Spinal cord (tissue), 10 donors: Measurements from ENCODE around the gene HTT-AS. TPM values are rescaled to one million over a fixed set of nuclear protein-coding genes. Genes with fewer than 3 reads are reported as not detected.

Experiments used
- DNase-seq, 6 donors: peaks; one replicate each; pipeline versions ENCODE4 v3.0.0 to v3.0.0-alpha.2; 2013 to 2015; ENCODE audit warnings: low spot score in 6 of 6, low read depth in 4 of 6
- H3K27ac ChIP-seq: one replicate; pipeline ENCODE4 v1.5.1; 2013; ENCODE audit warnings: low read depth, low read length, control low read depth
- H3K27me3 ChIP-seq: one replicate; pipeline ENCODE4 v1.6.1; 2013; ENCODE audit warnings: low read length; ENCODE audit not compliant: control insufficient read depth, insufficient read depth
- H3K36me3 ChIP-seq: one replicate; pipeline ENCODE4 v1.6.1; 2013; ENCODE audit warnings: low read length; ENCODE audit not compliant: control insufficient read depth, insufficient read depth
- H3K4me1 ChIP-seq: one replicate; pipeline ENCODE4 v1.6.1; 2013; ENCODE audit warnings: low read length; ENCODE audit not compliant: control insufficient read depth, insufficient read depth
- H3K4me3 ChIP-seq: one replicate; pipeline ENCODE4 v1.5.1; 2013; ENCODE audit warnings: low read depth, low read length, control low read depth
- H3K9me3 ChIP-seq: one replicate; pipeline ENCODE4 v1.6.1; 2013; ENCODE audit warnings: low read length; ENCODE audit not compliant: control insufficient read depth, insufficient read depth
- WGBS: methylation state at CpG from one replicate; pipeline ENCODE4 v1.1.5; 2013; ENCODE audit warnings: missing lambda C conversion rate; ENCODE audit not compliant: insufficient coverage; 5-methylcytosine and 5-hydroxymethylcytosine counted together
- long read RNA-seq, 4 donors: transcript quantifications; one replicate each; lab custom pipeline, GENCODE V29; 2026
- polyA plus RNA-seq, 2 donors: library from polyadenylated mRNA; unstranded; fragments of 120-200 nt; gene quantifications; one replicate each; pipeline ENCODE4 v1.2.1, GENCODE V29; 2013; ENCODE audit not compliant: insufficient read length in 2 of 2
- total RNA-seq, 2 donors: library from RNA; depleted of rRNA in 1 of 2; stranded (reverse); fragments of 120-200 nt in 1 of 2; fragments of >200 nt in 1 of 2; gene quantifications; one replicate each; pipeline versions ENCODE4 v1.2.3 to v1.2.4, GENCODE V29; 2013 to 2014
- donor health status: healthy.

The HTT-AS gene
- total RNA-seq (not detected), polyA plus RNA-seq (under 1 TPM in 1 of 2 donors, not detected in 1; 0.60 TPM)
- long read RNA-seq, donor 1, result 0 reads
- long read RNA-seq, donor 2, result 0 reads
- long read RNA-seq, donor 3, result 0 reads
- long read RNA-seq, donor 4, result 0 reads

GRCh38 chr4:3074078-3074845 lies at the start of gene HTT-AS, which contains the start of gene HTT:
TSS of gene HTT-AS (minus strand) at chr4:3074538.
TSS of gene HTT (plus strand) at chr4:3074681. CDS start at chr4:3074826, 145 bp downstream.
- peak; percentile 92 to 99 (median 96) for DNase-seq
- H3K4me1 ChIP-seq, result peaks cover 14% of the 10 kb centered on the region
- H3K4me3 ChIP-seq, result peak within 1 kb of the TSS; percentile 83
- WGBS, result under 1% methylated on average over 56 of the region's 81 CpGs
- H3K36me3 ChIP-seq, result no peaks in the 10 kb centered on the region
- H3K27me3 ChIP-seq, result no peaks in the 10 kb centered on the region
- peak within 1 kb of the TSS; percentile 96 for H3K27ac ChIP-seq
- no peaks in the 10 kb centered on the region for H3K9me3 ChIP-seq

GRCh38 chr4:3123181-3123671 lies 48.9 kb upstream of the HTT-AS start:
- Histone ChIP-seq H3K27ac (no peak overlapping the region), H3K9me3 (no peaks in the 10 kb centered on the region), H3K4me3 (no peak overlapping the region), H3K36me3 (peaks cover 39% of the 10 kb centered on the region), H3K27me3 (no peaks in the 10 kb centered on the region), H3K4me1 (peaks cover 3% of the 10 kb centered on the region)
- no peak for DNase-seq
- WGBS, result 50% methylated on average over 1 of the region's 3 CpGs

DNA sequence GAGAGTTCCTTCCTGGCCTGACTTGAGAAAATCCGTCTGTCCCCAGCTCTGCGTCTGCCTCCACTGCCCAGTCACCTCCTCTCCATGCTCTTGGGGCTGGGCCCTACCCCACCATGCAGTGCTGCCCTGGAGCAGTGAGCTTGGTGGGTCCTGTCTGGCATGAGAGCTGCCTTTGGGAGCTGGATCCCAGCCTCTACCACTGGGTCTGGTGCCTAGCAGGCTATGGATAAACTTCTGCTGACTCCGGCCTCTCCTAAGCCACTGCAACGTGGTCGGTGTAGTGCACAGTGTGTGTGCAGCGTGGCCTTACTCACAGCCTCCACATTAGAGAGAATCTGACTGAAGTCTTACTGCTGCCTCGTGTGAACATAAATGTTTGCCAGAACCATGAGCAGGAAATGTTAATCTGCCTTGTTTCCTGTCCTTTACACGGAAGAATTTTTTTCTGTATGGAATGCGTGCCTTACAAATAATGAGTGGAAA lies 47.8 kb upstream of the HTT-AS start:
- Histone ChIP-seq H3K27ac (no peak overlapping the region), H3K9me3 (no peaks in the 10 kb centered on the region), H3K4me3 (no peak overlapping the region), H3K4me1 (peaks cover 3% of the 10 kb centered on the region), H3K36me3 (peaks cover 31% of the 10 kb centered on the region), H3K27me3 (no peaks in the 10 kb centered on the region)
- DNase-seq, result no peak
- WGBS, result 91% methylated on average over 5 of the region's 9 CpGs

GRCh38 chr4:3121596-3121995 lies 47.3 kb upstream of the HTT-AS start:
- no peak overlapping the region for H3K4me3 ChIP-seq
- DNase-seq, result no peak
- no CpG with 5 or more reads among the region's 2 CpGs for WGBS
- no peak overlapping the region for H3K27ac ChIP-seq
- no peaks in the 10 kb centered on the region for H3K9me3 ChIP-seq
- H3K4me1 ChIP-seq, result peaks cover 3% of the 10 kb centered on the region
- peaks cover 26% of the 10 kb centered on the region for H3K36me3 ChIP-seq
- no peaks in the 10 kb centered on the region for H3K27me3 ChIP-seq

- no peak overlapping the region for H3K4me3 ChIP-seq
- no peaks in the 10 kb centered on the region for H3K27me3 ChIP-seq
- H3K4me1 ChIP-seq, result peaks cover 3% of the 10 kb centered on the region
- peaks cover 29% of the 10 kb centered on the region for H3K36me3 ChIP-seq
- no peaks in the 10 kb centered on the region for H3K9me3 ChIP-seq
- 100% methylated on average over 6 of the region's 9 CpGs for WGBS
- no peak for DNase-seq
- no peak overlapping the region for H3K27ac ChIP-seq
Measured at GRCh38 chr4:3121110-3121509, 46.8 kb upstream of the HTT-AS start.

- no peak overlapping the region for H3K4me3 ChIP-seq
- peaks cover 3% of the 10 kb centered on the region for H3K4me1 ChIP-seq
- peaks cover 34% of the 10 kb centered on the region for H3K36me3 ChIP-seq
- DNase-seq, result no peak
- H3K9me3 ChIP-seq, result no peaks in the 10 kb centered on the region
- H3K27me3 ChIP-seq, result no peaks in the 10 kb centered on the region
- H3K27ac ChIP-seq, result no peak overlapping the region
- 100% methylated on average over 1 of the region's 2 CpGs for WGBS
Measured at GRCh38 chr4:3119464-3119863, 45.1 kb upstream of the HTT-AS start.

DNA sequence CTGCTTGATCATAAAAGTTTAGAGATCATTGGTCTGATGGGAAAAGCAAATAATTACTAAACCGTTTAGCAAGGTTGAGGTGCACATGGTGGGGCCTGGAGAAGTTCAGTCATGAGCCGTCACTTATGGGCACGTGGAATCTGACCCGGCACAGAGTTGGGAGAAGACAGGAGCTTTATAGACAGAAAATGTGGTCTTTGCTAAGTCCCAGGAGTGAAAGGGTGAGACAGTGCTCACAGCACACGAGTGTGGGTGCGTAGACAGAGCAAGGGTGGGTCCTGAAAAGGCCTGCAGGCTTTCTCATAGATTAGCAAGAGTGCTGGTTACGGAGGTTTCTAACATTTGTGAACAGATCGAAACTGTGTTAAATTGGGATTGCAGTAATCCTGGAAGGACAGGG lies 44.0 kb upstream of the HTT-AS start:
- peaks cover 3% of the 10 kb centered on the region for H3K4me1 ChIP-seq
- peaks cover 38% of the 10 kb centered on the region for H3K36me3 ChIP-seq
- 92% methylated on average over 8 of the region's 8 CpGs for WGBS
- H3K27ac ChIP-seq, result no peak overlapping the region
- no peaks in the 10 kb centered on the region for H3K27me3 ChIP-seq
- H3K9me3 ChIP-seq, result no peaks in the 10 kb centered on the region
- no peak overlapping the region for H3K4me3 ChIP-seq
- no peak for DNase-seq

DNA sequence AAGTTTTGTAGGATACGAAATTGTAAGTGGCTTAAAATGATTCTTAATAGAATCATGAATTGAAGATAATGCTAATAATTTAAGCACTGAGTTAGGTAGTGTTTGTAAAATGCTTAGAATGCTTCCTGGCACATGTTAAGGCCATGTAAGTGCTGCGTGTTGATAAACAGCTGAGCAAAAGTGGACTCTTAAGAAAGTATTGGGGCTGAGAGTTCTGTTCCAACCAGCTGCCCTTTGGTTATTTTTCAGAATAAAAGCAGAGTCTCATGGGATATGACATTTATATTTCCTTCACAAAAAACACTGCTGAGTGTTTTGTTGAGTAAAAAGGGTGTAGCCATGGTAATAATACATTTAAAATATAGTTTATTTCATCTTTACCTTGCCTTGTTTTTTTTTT lies 42.6 kb upstream of the HTT-AS start:
- Histone ChIP-seq H3K36me3 (peaks cover 35% of the 10 kb centered on the region), H3K4me3 (no peak overlapping the region), H3K27me3 (no peaks in the 10 kb centered on the region), H3K27ac (no peak overlapping the region), H3K4me1 (peaks cover 1% of the 10 kb centered on the region), H3K9me3 (no peaks in the 10 kb centered on the region)
- WGBS, result 100% methylated on average over 2 of the region's 2 CpGs
- DNase-seq, result no peak

- 95% methylated on average over 15 of the region's 15 CpGs for WGBS
- no peak for DNase-seq
- H3K27ac ChIP-seq, result no peak overlapping the region
- peaks cover 37% of the 10 kb centered on the region for H3K36me3 ChIP-seq
- no peaks in the 10 kb centered on the region for H3K9me3 ChIP-seq
- H3K4me1 ChIP-seq, result no peaks in the 10 kb centered on the region
- no peak overlapping the region for H3K4me3 ChIP-seq
- no peaks in the 10 kb centered on the region for H3K27me3 ChIP-seq
Measured at GRCh38 chr4:3115637-3116270, 41.4 kb upstream of the HTT-AS start.
